ENCODE results near the gene NFIL3.

- TF ChIP-seq CTCF (IDR thresholded peaks at IDR 0.05) (no peak), POLR2AphosphoS5 (IDR thresholded peaks at IDR 0.05; ENCODE audit: low read depth, low read length) (no peak)
Observed at GRCh38 chr9:91443994-91444392, 20.4 kb upstream of the NFIL3 start.

Measured in Panc1 (cell line).